MM.1S (cell line): ENCODE data around the gene INSIG2.

ENCODE experiments used
- CTCF ChIP-seq: fragments of 300-600 bp; sonication (generic); IDR thresholded peaks from 2 replicates; pipeline ENCODE4 v1.5.1; 2016; ENCODE audit warnings: antibody characterized with exemption, low read length, mixed read lengths
- EZH2 ChIP-seq: fragments of 300-600 bp; sonication (generic); optimal IDR thresholded peaks from 2 replicates; pipeline ENCODE3; 2017; ENCODE audit warnings: low read depth, mild to moderate bottlenecking, antibody characterized with exemption, low read length, mixed read lengths

- no peak for TF ChIP-seq CTCF
- no peak for TF ChIP-seq EZH2
Observed at GRCh38 chr2:118151831-118152230, 63.6 kb downstream of the INSIG2 start.
